Measurements from ENCODE around the gene RAB11FIP5.

Gene RAB11FIP5

DNA sequence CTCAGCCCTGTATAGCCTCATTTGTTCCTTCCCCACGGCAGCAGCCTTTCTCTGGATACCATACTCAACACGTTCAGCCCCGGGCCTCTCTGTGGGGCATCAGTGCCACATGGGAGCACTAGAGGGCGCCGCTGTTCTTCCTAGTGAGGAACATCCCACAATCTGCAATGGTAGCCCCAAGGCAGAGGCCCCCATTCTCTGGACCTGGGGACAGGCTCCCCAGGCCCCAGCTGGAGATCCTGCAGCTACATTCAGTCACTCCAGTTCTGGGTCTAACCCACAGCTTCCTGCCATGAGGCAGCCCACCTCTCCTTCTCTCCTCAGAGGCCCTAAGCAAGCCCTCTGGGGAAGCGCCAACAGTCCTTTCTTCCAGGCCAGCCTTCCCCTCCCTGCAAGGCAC is 27.1 kb downstream of the RAB11FIP5 start:
- in situ Hi-C loops (cut with MboI; ENCODE audit: low sequenced_read_pairs), result no loop called here

DNA sequence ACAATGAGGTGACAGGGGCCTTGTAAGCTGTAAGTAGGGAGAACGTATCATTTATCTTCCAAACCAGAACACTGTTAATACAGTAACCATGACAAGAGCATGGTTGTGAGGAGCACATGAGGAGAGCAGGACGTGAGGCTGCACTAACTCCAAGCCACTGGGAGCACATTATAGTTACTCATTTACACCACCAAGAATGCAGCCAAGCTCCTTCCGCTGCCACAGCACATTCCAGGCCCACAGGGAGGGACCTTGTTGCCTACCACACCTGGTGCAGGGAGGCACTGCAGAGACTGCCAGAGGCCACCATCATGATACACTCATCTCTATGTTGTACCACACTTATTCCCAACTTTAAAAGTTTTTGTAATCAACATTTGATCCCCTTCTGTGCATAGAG is 27.8 kb downstream of the RAB11FIP5 start:
- in situ Hi-C loops (cut with MboI; ENCODE audit: low sequenced_read_pairs), result no loop called here

DNA sequence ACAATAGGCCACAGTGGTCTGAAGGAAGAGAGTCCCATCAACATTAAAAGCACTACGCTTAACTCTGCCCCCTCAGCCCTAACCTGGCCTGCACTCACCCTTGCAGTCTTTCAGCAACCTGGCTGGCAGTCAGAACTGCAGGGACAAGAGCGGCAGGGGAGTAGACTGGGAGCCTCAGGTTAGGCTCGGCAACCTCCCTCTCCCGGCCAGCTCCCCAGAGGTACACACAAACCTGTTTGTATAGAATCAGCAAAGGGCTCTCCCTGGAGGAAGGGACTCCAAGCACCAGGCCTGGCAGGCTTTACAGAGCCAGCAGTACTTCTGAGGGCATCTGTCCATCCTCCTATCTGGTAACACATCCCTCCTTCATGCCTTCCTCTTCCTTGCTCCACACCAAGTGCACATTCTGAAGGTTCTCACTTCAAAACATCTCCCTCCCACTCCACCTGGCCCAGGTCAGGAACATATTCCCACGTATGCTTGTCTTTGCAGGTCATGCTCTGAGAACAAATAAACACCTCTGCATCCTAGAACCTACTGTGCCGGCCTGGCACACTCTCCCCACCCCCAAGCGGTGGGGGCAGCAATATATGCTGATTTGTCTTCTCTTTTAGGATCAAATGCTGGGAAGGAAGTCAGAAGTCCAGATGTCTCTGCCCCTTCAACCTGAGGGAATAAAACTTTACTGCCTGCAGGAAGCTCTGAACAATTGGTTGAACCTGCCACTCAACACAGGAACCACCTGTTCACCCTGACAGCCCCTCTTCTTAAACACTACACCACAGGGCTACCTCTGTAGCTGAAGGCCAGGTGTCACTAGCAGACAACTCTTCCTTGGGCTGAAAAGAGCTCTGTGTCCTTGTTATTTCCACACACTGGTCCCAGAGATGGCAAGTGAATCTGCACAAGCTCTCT is 28.6 kb downstream of the RAB11FIP5 start:
- in situ Hi-C loops (cut with MboI; ENCODE audit: low sequenced_read_pairs), result no loop called here

DNA sequence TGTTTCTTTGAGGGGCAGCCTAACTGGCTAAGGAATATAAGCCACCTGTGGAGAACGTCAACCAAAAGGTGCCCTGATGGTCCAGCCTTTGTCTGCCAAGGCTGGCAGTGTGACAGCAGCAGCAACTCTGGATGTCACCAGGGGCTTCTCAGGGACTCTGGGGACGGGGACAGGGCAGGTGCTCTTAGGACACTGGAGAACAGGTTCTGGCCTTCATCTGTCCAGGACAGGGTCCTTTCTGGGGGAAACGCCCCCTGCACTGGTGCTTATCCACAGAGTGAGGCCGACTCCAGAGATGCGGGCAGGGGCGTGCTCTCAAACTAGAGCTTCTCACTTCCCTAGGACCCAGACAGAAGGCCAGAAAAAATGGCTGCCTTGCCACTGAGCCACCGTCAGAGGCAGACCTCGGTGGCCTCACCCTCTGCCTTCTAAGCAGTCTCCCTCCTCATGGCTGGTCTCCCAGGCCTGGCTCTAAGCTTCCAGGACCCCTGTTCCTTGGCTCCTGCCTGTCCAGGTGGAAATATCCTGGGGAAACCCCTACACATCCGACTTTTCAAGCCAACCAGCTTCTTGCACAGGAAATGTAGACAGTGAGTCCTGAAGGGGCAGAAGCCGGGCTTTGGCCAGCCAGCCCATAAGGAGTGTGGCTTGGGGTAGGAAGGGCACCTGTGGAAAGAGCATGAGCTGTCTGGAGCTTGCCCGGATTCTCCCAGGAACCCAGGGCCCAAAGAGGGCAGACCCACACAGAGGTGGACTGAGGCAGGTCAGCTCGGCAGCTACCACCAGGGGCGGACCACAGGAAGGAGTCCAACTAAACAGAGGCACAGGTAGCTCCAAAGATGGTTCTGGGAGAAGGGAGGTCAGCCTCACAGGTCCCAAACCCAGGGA is 30.0 kb downstream of the RAB11FIP5 start:
- in situ Hi-C loops (cut with MboI; ENCODE audit: low sequenced_read_pairs), result no loop called here

DNA sequence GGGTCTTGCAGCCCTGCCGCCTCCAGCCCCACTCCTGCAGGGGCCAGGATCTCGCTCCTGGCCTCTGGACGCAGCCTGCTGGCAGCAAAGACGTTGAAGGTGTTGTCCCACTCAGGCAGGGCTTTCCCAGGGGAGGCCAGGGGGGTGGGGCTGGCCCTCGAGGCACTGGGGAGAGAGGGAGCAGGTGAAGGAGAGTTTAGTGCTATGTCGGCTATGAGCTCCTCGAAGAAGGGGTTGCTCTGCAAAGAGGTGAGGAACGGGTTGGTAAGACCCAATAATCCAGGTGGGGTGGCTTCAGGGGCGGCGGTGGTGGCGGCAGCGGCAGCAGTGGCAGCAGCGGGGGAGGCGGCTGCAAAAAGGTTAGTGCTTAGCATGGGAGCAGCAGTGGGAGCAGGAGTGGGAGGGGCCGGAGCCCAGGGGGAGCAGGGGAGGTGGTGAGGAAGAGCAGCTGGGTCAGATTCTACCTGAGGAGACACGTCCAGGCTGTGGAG is 31.5 kb downstream of the RAB11FIP5 start:
- in situ Hi-C loops (cut with MboI; ENCODE audit: low sequenced_read_pairs), result no loop called here

DNA sequence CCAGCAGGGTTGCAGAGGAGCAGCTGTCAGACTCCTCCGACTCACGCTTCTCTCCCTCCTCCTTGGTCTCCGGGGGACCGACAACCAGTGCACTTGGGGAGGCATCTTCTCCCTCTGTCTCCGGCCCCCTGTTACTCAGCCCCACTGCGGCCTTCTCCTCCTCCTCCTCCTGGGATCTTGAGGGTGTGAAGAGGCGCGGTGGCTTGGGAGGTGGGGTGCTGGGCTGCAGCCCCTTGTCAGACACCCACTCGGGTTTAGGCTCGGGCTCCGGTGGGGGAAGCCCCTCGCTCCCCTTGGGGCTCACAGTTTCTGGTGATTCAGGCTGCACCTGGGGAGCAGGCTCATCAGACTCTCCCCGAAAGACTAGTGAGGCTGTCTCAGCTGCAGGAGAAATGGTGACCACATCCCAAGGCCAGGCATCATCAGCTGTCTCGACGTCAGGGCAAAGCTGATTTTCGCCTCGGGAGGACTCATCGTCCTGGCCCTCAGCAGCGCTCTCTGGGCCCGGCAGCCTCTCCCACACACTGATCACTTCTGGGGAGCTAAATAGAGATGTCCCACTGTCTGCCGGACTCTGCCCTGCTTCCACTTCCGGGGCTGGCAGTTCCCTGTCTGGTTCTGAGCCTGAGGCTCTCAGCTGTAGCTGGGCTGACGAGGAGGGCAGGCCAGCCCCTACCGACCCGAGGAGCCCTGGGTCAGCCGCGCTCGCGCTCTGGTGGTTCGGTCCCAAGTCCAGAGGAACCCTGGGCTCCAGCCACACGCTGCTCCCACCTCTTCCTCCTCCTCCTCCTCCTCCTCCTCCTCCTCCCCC is 32.2 kb downstream of the RAB11FIP5 start:
- in situ Hi-C loops (cut with MboI; ENCODE audit: low sequenced_read_pairs), result no loop called here

DNA sequence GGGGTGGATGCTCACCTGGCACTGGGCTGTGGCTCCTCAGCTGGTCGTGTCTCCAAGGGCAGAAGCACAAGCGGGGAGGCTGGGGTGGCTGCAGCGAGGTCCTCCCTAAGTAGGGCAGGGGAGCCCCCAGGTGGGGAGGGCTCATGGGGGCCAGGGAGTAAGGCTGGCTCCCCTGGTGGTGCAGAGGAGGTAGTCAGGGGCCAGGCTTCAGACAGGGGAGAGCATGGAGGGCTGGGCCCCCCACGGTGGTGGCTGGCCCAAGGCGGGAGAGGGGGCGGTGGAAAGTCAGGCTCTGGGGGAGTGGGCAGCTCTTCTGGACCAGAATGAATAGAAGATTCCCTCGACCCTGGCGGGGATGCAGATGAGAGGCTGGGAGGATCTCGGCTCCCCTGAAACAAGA is 33.1 kb downstream of the RAB11FIP5 start:
- in situ Hi-C loops (cut with MboI; ENCODE audit: low sequenced_read_pairs), result no loop called here

DNA sequence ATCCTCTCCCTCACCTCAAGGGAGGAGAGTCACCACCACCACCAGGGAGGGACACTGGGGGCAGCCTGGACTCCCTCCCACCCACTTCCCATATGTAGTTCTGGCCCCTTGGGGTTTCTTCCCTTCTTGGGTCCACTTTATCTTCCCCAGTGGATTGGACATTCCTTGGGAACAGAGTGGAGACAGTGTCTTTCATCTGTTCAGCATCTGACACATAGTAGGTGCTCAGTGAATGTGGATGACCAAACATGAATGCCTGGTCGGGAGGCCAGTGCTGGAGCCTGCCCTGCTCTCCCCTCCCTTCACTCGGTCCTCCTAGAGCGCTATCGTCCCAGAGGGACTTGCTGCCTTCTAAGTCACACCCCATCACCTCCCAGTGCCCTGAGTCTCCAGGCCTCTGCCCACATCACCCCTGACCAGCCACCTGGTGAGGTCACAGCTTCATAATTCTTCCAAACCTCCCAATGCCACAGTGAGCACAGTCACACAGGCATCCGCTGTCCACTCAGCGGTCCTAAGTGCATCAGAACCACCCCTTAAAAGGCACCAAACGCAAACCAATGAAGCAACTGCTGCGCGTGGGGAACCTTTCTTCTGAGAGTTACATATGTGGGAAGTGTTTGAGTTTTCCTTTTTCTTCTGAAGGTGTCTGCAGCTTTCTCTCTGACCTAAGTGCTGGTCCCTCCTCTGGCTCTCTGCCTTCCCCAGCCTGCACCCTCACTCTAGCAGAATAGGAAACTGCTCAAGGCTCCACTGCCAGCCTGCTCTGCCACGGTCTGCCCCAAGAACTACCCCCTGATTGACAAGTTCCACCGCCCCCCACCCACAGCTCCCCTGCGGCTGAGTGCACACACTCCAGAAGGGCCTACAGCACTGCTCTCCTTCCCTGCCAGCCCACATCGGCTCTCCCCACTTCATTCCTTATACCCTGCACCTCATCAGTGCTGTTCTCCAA is 34.0 kb downstream of the RAB11FIP5 start:
- in situ Hi-C loops (cut with MboI; ENCODE audit: low sequenced_read_pairs), result no loop called here

DNA sequence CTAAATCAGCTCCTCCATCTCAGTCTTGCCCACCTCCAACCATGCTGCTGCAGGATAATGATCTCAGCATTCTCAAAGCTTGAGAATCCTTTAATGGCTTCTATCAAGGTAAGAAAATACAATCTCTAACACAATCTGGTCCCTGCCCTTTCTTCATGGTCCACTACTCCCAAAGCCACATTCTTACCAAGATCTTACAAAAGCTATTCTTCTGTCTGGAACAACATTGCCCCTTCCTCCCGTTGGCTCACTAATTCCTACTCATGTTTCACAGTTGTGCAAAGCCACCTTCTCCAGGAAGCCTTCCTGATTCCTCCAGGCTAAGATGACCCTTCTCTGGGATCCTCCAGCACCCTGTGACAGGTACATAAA is 35.3 kb downstream of the RAB11FIP5 start:
- in situ Hi-C loops (cut with MboI; ENCODE audit: low sequenced_read_pairs), result no loop called here

DNA sequence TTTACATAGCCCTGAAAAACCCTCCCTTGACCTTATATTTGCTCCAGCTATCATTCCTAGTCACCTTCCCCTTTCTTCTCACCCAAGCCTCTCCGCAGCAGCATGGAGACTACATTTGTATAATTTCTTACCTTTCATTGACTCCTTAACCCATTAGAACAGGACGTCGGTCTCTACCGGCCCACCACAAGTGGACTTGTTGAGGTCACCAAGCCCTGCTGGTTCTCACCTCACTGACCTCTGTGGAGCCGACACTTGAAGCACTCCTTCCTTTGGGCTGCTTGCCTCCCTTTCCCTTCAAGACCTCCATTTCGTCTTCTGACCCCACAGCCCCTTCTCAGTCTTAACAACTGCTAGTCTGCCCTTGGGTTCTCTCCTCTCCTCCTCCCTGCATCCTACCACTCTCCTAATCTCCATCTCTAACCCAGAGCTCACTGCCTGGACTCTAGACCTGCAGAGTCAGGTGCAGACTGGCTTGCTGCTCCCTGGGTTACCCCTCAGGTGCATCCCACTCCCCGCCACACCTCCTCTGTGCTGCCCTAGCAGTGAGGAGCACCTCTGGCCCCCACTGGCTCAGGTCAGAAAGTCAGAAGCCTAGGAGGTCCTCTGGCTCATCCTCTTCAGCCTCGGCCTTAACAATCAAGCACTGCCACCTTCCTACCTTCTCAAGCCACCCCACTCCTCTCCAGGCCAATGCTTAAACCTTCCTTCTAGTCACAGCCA is 35.9 kb downstream of the RAB11FIP5 start:
- in situ Hi-C loops (cut with MboI; ENCODE audit: low sequenced_read_pairs), result no loop called here

DNA sequence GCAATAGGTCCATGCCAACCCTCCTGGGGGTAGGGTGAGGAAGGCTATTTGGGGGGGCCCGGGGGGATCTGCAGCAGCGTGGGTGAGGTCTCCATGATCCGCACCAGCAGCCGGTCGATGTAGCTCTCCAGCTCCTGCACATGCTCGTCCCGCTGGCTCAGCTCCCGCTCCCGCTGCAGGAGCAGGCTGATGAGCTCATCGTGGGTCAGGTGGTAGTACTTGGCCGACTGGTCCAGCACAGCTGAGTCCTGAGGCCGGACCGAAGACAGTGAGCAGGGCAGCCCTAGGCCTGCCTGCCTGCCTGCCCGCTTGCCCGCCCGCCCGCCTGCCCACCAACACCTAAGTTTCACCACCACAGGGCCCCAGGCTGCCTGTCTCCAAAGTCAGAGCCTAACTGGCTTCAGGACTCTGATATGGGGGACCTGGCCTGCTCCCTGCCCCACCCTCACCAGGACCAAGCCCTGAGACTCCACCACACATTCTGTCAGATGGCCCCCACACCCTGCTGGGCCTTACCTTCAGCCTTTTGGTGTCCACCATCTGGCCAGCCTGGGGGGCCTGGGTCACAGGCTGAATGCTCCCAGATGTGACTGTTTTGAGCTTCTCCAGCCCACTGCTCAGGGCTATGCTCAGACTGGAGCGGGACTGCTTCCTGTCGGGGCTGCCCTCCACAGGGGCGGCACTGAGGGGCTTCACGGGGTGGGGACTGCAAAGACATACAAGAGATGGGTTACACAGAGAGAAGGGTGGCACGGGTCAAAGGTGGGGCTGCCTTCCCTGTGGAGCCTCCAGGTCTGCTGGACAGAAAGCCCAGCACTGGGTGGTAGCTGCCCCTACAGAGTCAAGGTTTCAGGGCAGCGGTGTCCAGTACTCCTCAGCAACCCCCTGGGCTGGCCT is 37.0 kb downstream of the RAB11FIP5 start:
- in situ Hi-C loops (cut with MboI; ENCODE audit: low sequenced_read_pairs), result no loop called here

DNA sequence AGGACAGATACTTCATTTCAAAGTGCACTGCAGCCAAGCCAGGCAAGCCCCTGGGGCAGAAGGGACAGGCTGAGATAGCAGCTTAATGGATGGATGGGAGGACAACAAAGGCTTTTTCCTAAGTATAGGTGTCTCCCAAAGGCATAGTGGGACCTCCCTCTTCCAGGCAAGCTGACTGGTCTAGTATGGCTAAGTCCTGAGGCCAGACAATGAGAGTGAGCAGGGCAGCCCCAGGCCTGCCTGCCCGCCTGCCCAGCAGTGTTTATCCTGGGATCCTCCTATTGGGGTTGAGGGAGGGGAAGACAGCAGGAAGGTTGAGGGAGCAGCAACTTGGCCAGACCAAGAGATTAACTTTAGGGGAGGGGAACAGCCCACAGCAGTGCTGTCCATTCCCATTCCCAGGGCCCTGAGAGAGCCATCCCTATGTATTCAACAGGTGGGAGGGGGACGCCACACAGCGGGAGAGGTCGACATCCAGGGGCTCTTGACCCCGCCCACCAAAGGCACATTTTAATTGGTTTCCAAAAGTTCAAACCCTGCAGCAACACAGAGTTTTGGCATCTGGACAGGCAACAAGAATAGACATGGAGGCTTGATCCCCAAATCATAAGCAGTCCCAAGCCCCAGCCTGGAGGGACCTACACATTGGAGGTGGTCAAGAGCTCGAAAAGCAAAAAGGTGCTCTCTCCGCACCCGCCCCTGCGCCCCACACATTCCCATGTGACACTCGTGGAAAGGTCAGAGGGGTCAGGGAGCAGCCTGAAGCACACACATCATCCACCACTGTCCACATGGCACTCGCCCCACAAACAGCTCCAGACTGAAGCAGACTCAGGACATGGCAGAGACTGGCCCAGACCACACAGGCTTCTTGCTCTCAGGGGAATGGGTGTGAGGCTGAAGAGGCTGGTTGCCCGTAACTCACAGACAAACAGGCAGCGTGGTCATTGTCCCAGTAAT is 38.4 kb downstream of the RAB11FIP5 start:
- in situ Hi-C loops (cut with MboI; ENCODE audit: low sequenced_read_pairs), result no loop called here

DNA sequence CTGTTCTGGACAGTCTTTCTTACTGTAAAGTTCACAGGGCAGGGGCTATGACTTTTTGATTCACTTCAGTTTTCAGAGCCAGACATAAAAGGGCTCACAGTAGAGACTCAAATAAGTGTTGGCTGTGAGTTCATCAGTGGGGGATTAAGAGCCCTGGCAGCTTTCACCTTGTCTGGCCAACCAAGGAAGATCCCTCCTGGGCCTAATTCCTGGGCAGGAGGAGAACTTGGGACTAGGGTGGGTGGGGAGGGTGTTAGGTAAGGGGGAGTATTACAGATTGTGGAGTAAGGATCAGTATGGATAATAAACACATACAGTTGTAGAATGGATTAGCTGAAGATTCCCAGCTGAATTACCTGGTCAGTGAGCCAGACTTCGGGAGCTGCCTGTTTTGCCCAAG is 40.3 kb downstream of the RAB11FIP5 start:
- in situ Hi-C loops (cut with MboI; ENCODE audit: low sequenced_read_pairs), result no loop called here

DNA sequence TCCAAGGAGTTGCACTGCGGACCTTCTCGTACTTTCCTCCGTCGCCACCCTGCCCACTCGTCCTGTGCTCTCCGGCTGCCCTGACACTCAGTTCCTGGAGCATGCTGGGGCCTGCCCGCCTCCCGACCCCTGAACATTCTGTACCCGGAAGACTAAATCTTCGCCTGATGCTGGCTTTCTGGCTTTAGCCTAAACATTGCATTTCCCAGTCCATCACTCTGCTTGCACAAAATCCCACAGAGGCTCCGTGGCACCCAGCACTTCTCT is 40.7 kb downstream of the RAB11FIP5 start:
- in situ Hi-C loops (cut with MboI; ENCODE audit: low sequenced_read_pairs), result no loop called here

DNA sequence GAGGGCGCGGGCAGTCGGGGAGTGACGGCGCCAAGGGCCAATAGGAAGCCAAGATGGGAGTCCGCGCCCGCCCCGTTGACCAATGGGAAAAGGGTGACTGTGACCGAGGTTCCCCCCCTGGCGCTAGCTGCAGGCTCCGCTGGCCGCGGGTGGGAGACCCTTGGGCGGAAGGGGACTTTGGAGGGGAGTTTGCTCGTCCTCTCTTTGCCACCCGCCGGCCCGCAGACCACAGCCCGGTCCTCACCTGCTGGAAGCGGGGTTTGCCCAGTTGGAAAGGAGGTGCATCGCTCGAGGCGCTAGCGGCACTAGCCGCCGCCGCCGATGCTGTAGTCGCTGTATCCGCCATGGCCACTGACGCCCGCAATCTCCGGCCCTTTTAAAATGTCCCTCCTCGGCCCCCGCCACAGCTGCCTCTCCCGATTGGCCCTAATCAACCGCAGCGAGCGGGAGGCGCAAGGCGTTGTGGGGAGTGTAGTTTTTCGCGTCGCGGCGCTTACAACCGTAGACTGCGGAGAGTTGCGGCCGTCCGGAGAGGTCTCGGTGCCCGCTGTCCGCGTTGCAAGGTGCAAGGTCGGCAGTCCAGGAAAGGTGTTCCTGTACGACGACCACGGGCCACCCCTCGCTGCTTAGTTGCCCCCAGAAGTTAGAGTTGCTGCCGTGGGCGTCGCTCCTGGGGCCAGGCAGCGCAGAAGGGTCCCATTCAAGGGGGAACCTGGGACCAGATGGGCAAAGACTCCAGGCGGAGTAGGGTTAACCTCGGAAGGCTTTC is 41.2 kb downstream of the RAB11FIP5 start, which contains the start of gene SFXN5:
SFXN5 (minus strand) TSS at position 353 of the 769 bp plus-strand sequence; CDS start at position 346, 7 bp downstream.
- in situ Hi-C loops (cut with MboI; ENCODE audit: low sequenced_read_pairs), result no loop called here

DNA sequence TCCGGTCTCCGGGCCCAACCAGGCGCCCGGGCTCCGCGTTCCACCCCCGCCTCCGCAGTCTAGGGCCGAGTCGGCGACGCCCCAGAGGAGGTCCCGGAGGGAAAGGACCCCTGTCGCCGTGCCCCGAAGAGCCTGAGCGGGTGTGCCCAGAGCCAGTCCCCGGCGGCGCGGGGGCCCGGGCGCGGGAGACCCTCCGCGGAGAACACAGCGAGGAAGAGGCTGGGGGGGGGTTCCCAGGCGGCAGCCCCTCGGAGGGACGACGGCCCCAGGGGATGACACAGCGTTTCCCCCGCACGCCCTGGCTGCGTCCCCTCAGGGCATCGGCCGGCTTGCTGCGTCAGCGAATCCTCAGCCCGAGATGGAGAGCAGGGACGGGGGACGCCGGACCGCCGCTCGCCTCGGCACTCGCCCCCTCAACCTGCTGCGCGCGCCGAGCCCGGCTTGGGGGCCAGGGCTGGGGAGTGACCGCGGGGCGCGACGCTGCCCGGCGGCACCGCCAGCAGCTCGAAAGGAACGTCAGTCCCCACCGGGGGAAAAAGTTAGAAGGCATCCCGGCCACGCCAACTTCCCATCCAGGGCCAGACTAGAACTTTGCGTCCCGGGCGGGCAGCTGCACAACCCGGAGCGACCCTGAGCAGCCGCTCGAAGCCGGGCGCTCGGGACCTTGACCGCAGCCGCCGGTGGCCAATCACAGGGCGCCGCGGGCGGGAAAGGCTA is 41.9 kb downstream of the RAB11FIP5 start:
- in situ Hi-C loops (cut with MboI; ENCODE audit: low sequenced_read_pairs), result no loop called here

Data from HL-60/S4 treated with phorbol 12-myristate 13-acetate at 8.2 ng/mL for 4 days and 3 days (cell line).